Fibroblast of villous mesenchyme (primary cell): ENCODE data around the gene XRN1. TPM values are rescaled to one million over a fixed set of nuclear protein-coding genes. Genes with fewer than 3 reads are reported as not detected.
"Not testable (repeated sequence)": the region's sequence is repeated elsewhere in the genome, so short reads cannot be mapped to it uniquely, and the experiment has no call there.

Experiments
- DNase-seq: peaks from one replicate; pipeline ENCODE4 v3.0.0-alpha.2; 2010; ENCODE audit warnings: low read depth
- H3K4me3 ChIP-seq: 2 replicates; pipeline ENCODE4 v1.5.1; 2011; ENCODE audit warnings: low read depth, mild to moderate bottlenecking, low read length
- CTCF ChIP-seq: IDR thresholded peaks from 2 replicates; pipeline ENCODE4 v1.5.1; 2012; ENCODE audit warnings: low read depth, mild to moderate bottlenecking, low read length; ENCODE audit not compliant: insufficient read depth
- total RNA-seq: library from RNA; depleted of rRNA; stranded (reverse); fragments of >200 nt; gene quantifications from 2 replicates; pipeline ENCODE4 v1.2.3, GENCODE V29; 2012

Gene XRN1
- total RNA-seq, 1 donor: 48.4 TPM

GRCh38 chr3:142450189-142450588, 2.4 kb upstream of the XRN1 start:
- DNase-seq: no peak
- TF ChIP-seq CTCF: no peak
- H3K4me3 ChIP-seq: no peak overlapping the region

- TF ChIP-seq CTCF: no peak
- peak; percentile 64 for DNase-seq
- peak overlapping the region; percentile 99 for H3K4me3 ChIP-seq
Observed at GRCh38 chr3:142447301-142447851, 461 bp downstream of the XRN1 start.

GRCh38 chr3:142445816-142446254, 2.0 kb downstream of the XRN1 start:
- H3K4me3 ChIP-seq: peak overlapping the region; percentile 99
- no peak for TF ChIP-seq CTCF
- peak; percentile 71 for DNase-seq

- no peak for DNase-seq
- H3K4me3 ChIP-seq: no peak overlapping the region
- no peak for TF ChIP-seq CTCF
Observed at GRCh38 chr3:142444343-142444742, 3.5 kb downstream of the XRN1 start.

GRCh38 chr3:142443060-142443459, 4.8 kb downstream of the XRN1 start:
- not testable (repeated sequence) for DNase-seq, H3K4me3 ChIP-seq

- not testable (repeated sequence) for H3K4me3 ChIP-seq, DNase-seq
Observed at GRCh38 chr3:142439499-142440220, 8.2 kb downstream of the XRN1 start.

GRCh38 chr3:142438096-142438495, 9.7 kb downstream of the XRN1 start:
- not testable (repeated sequence) for H3K4me3 ChIP-seq, DNase-seq

- no peak for TF ChIP-seq CTCF
- no peak for DNase-seq
- H3K4me3 ChIP-seq: no peak overlapping the region
Observed at GRCh38 chr3:142436951-142437585, 10.8 kb downstream of the XRN1 start.
